Astrocyte of the spinal cord (primary cell): Measurements from ENCODE around the gene GHRHR.

Experiments
- DNase-seq: peaks from one replicate; pipeline ENCODE4 v3.0.0; 2011; ENCODE audit warnings: low read depth, low spot score
- H3K4me3 ChIP-seq: 2 replicates; pipeline ENCODE4 v1.5.1; 2011; ENCODE audit warnings: low read depth, mild to moderate bottlenecking, low read length, moderate library complexity
- in situ Hi-C: cut with HindIII; loops from 2 replicates; pipeline ENCODE4 v1.10.0; 2017; ENCODE audit warnings: low sequenced_read_pairs
- TF ChIP-seq, protein P1 (sequence below): IDR thresholded peaks from 2 replicates; pipeline ENCODE4 v1.5.1; 2012; ENCODE audit warnings: low read depth, mild to moderate bottlenecking, low read length, inconsistent platforms

Gene GHRHR

DNA sequence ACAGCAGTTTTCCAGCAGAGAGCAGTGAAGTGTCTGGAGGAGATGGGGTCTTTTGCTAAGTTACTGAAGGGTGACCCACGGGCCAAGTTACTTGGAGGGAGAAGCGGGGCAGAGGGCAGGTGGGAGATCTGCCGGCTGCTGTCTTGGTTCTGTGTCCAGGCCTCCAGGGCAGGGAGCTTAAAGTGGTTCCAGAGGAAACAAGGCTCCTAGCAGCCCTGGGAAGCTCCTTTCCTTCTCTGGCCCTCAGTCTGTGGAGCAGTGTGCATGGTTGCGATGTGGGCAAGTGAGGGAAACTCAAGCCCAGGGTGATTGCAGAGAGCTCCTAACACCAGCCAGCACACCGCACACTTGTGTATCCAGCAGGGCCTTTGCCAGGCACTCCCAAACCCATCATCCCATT, 6.3 kb downstream of the GHRHR start:
- no peak overlapping the region for H3K4me3 ChIP-seq
- DNase-seq: no peak
- in situ Hi-C loops: no loop called here
- TF ChIP-seq, protein P1, sequence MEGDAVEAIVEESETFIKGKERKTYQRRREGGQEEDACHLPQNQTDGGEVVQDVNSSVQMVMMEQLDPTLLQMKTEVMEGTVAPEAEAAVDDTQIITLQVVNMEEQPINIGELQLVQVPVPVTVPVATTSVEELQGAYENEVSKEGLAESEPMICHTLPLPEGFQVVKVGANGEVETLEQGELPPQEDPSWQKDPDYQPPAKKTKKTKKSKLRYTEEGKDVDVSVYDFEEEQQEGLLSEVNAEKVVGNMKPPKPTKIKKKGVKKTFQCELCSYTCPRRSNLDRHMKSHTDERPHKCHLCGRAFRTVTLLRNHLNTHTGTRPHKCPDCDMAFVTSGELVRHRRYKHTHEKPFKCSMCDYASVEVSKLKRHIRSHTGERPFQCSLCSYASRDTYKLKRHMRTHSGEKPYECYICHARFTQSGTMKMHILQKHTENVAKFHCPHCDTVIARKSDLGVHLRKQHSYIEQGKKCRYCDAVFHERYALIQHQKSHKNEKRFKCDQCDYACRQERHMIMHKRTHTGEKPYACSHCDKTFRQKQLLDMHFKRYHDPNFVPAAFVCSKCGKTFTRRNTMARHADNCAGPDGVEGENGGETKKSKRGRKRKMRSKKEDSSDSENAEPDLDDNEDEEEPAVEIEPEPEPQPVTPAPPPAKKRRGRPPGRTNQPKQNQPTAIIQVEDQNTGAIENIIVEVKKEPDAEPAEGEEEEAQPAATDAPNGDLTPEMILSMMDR: no peak

DNA sequence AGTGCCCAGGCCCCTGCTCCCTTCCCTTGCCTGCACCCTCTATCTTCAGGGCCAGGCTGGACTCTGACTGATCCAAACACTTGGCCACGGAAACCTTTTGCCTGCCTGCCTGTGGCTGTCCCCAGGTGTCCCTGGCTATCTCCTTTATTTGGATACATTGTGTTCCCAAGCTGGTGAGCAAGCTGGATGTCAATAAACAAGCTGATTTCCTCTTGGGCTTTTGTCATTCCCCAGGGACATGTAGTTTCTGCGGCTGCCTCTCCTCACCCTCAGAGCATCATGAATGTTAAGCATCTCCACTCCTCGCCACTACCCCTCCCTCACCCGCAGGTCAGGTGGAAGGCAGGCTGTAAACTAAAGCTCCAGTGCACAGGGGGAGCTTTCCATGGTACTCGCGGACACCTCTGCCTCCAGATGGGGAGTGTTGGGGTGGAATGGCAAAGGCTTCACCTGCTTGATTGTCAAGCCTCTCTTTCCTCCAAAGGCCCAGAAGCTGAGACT, 6.9 kb downstream of the GHRHR start:
- no peak overlapping the region for H3K4me3 ChIP-seq
- TF ChIP-seq, protein P1: no peak
- in situ Hi-C loops: no loop called here
- no peak for DNase-seq

DNA sequence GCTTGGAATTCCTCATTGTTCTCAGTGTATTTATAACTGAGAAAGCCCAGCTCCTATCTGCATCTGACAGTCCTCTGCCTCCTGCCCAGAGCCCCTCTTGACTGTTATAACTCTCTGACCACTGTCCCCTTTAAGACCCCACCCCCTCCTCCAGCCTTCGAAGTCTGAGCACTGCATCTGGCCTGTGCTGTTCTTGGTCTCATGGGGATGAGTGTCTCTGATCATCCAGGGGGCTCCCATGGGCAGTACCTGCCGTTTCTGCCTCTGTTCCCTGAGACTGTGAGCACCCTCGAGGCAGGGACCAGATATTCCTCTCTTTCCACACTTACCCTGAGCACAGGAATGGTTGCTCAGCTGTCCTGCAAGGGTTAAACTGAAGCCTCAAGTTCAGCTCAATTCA, 7.7 kb downstream of the GHRHR start:
- DNase-seq: no peak
- in situ Hi-C loops: no loop called here
- H3K4me3 ChIP-seq: no peak overlapping the region
- TF ChIP-seq, protein P1: no peak

DNA sequence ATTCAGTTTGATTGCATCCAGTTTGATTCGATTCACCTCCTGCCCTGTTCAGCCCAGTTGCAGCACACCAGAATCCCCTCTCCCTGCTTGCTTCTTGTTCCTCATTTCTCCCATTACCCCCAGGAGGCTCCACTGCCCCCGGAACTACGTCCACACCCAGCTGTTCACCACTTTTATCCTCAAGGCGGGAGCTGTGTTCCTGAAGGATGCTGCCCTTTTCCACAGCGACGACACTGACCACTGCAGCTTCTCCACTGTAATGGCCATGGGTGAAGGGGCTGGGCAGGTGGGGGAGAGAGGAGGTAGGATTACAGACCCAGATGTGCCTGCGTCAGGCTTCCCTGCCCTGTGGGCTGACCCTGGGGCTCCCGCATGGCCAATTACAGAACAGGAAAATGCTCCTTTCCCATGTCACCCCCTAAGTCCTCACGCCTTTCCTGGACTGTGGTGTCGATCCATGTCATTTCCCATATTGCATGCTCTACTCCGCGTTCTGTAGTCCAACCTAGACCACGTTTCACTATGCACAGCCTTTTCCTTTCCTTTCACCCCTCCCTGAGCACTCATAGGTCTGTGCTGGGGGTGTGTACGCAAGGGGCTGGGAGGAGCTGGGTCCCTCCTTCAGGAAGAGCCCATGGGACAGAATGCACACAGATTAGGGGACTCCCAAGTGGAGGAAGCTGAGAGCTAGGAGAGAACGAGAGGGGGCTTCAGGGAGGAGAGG, 8.2 kb downstream of the GHRHR start:
- TF ChIP-seq, protein P1: no peak
- in situ Hi-C loops: no loop called here
- no peak overlapping the region for H3K4me3 ChIP-seq
- no peak for DNase-seq

DNA sequence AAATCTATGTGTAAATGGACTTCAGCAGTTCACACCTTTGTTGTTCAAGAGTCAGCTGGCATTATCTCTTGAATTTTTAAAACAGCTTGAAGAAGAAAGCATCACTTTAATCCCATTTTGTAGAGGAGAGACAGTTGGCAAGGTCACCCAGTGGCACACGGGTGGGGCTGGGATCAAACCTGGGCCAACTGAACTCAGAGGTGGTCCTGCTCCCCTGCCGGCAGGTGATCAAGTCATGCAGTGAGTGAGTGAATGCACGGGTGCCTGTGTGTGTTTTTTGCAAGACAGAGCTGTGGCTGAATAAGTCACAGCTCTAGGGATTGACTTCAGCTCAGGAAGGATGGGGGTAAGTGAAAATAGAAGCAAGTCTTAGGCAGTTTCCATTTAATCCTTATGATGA, 9.5 kb downstream of the GHRHR start:
- TF ChIP-seq, protein P1: no peak
- in situ Hi-C loops: no loop called here
- no peak for DNase-seq
- H3K4me3 ChIP-seq: no peak overlapping the region

DNA sequence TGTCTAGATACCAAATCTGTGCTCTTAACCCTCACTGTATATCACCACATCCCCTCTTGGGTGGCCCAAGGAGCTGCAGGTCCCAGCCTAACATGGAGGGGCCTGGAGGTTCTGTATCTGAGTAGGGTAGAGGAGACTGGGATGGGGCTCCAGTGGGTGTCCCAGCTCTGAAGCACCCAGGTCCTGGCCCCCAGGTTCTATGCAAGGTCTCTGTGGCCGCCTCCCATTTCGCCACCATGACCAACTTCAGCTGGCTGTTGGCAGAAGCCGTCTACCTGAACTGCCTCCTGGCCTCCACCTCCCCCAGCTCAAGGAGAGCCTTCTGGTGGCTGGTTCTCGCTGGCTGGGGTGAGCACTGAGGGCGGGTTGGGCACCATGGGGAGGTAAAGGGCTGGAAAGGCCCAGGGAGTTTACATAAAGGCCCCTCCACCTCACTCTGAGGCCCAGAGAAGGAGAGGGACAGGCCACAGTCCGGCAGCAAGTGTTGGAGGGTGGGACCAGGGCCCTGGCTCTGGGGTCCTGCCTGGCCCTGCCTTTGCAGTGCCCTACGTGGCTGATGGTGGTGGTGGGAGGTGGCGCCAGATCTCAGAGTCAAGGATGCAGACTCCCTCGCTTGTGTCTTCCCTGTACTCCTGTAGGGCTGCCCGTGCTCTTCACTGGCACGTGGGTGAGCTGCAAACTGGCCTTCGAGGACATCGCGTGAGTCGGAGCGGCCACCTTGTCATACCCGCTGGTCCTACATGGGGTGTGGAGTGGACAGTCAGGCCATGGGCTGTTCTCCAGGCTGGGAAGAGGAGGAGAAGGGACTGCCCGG, 10.2 kb downstream of the GHRHR start:
- in situ Hi-C loops: no loop called here
- no peak for DNase-seq
- TF ChIP-seq, protein P1: no peak
- no peak overlapping the region for H3K4me3 ChIP-seq
